PC-3 (cell line): ENCODE data around the gene NOA1. TPM values are rescaled to one million over a fixed set of nuclear protein-coding genes. Genes with fewer than 3 reads are reported as not detected.

ENCODE experiments used
- ATAC-seq: fragments of 200-7000 bp; cut with Tn5 transposase; 2 replicates; pipeline ENCODE4 v1.9.1; 2020; ENCODE audit warnings: mild to moderate bottlenecking, moderate library complexity
- BruUV-seq: library from RNA; stranded (reverse); fragments of 400-500 nt; replicated peaks from 2 replicates; lab custom pipeline; 2021; lab: Mats Ljungman, UMichigan
- CTCF ChIA-PET: fragments of 300-600 bp; sonication (Branson Sonifier 250); formaldehyde crosslinking; loops from one replicate; lab custom pipeline; 2022; ENCODE audit warnings: antibody characterized with exemption; lab: Charles Lee
- POLR2A ChIA-PET: fragments of 300-600 bp; sonication (Branson Sonifier 250); formaldehyde crosslinking; loops from one replicate; lab custom pipeline; 2022; ENCODE audit warnings: antibody characterized with exemption; ENCODE audit not compliant: unreplicated experiment; lab: Charles Lee
- DNase-seq: peaks from one replicate; pipeline ENCODE4 v3.0.0-alpha.2; 2015
- H2AFZ ChIP-seq: fragments of 300-600 bp; sonication (generic); 2 replicates; pipeline ENCODE4 v1.6.0; 2016; ENCODE audit warnings: antibody characterized with exemption, low read length
- H3F3A ChIP-seq: fragments of 300-600 bp; sonication (generic); one replicate; pipeline ENCODE4 v1.6.0; 2017; ENCODE audit warnings: antibody characterized with exemption, low read length, control low read depth, mild to moderate bottlenecking; ENCODE audit not compliant: unreplicated experiment
- H3K27ac ChIP-seq: fragments of 300-600 bp; sonication (generic); 2 replicates; pipeline ENCODE4 v1.5.1; 2016; ENCODE audit warnings: mild to moderate bottlenecking, low read length
- H3K27me3 ChIP-seq: fragments of 300-600 bp; sonication (generic); 2 replicates; pipeline ENCODE4 v1.6.1; 2016; ENCODE audit warnings: low read length, mixed read lengths
- H3K36me3 ChIP-seq: fragments of 300-600 bp; sonication (generic); 2 replicates; pipeline ENCODE4 v1.6.1; 2016; ENCODE audit warnings: low read depth, mixed run types, low read length, mixed read lengths
- H3K4me1 ChIP-seq: fragments of 300-600 bp; sonication (generic); 2 replicates; pipeline ENCODE4 v1.5.1; 2016; ENCODE audit warnings: low read length; ENCODE audit not compliant: insufficient read depth
- H3K4me2 ChIP-seq: fragments of 300-600 bp; sonication (generic); 2 replicates; pipeline ENCODE4 v1.6.0; 2016; ENCODE audit warnings: low read length
- H3K4me3 ChIP-seq: fragments of 300-600 bp; sonication (generic); 2 replicates; pipeline ENCODE4 v1.5.1; 2016; ENCODE audit warnings: mild to moderate bottlenecking, low read length, mixed read lengths
- H3K79me2 ChIP-seq: fragments of 300-600 bp; sonication (generic); 2 replicates; pipeline ENCODE4 v1.6.1; 2017; ENCODE audit warnings: low read length, mixed read lengths
- H3K9ac ChIP-seq: fragments of 300-600 bp; sonication (generic); 2 replicates; pipeline ENCODE4 v1.6.0; 2016; ENCODE audit warnings: mild to moderate bottlenecking, low read length
- H3K9me2 ChIP-seq: fragments of 300-600 bp; sonication (generic); replicated peaks from 2 replicates; pipeline ENCODE4 v1.6.1; 2016; ENCODE audit warnings: mixed run types, low read length, mixed read lengths
- H3K9me3 ChIP-seq: fragments of 300-600 bp; sonication (generic); 2 replicates; pipeline ENCODE4 v1.6.1; 2016; ENCODE audit warnings: low read length, mixed read lengths
- H4K20me1 ChIP-seq: fragments of 300-600 bp; sonication (generic); 2 replicates; pipeline ENCODE4 v1.6.1; 2016; ENCODE audit warnings: low read length, mixed read lengths
- CTCF ChIP-seq: fragments of 300-600 bp; sonication (generic); conservative IDR thresholded peaks from 2 replicates; pipeline ENCODE4 v1.5.1; 2017; ENCODE audit warnings: antibody characterized with exemption, low read depth, mild to moderate bottlenecking, low read length
- EZH2 ChIP-seq: fragments of 300-600 bp; sonication (generic); IDR thresholded peaks from one replicate; pipeline ENCODE4 v1.6.1; 2017; ENCODE audit warnings: antibody characterized with exemption, mild to moderate bottlenecking, low read length; ENCODE audit not compliant: unreplicated experiment
- EZH2phosphoT487 ChIP-seq: fragments of 300-600 bp; sonication (generic); IDR thresholded peaks from 2 replicates; pipeline ENCODE4 v1.6.1; 2018; ENCODE audit warnings: mild to moderate bottlenecking, antibody characterized with exemption, low read length, borderline replicate concordance
- intact Hi-C: fragments of 100-400 bp; cut with micrococcal nuclease; formaldehyde crosslinking; loops from 2 replicates; pipeline ENCODE4 v1.9.0; 2023
- total RNA-seq: library from RNA; depleted of rRNA; stranded (reverse); fragments of >200 nt; gene quantifications from 2 replicates; pipeline ENCODE4 v1.2.3, GENCODE V29; 2014

Gene NOA1
- total RNA-seq, 1 experiment from 2014 or later: 33.1 TPM

GRCh38 chr4:56976837-56977320 lies 527 bp downstream of the NOA1 start:
- Histone ChIP-seq H3K27me3 (no peaks in the 10 kb centered on the region), H3K27ac (peak overlapping the region; percentile 56), H3K79me2 (peaks cover 88% of the 10 kb centered on the region), H3K9ac (peak overlapping the region; percentile 92), H4K20me1 (peaks cover 40% of the 10 kb centered on the region), H3K4me2 (peak overlapping the region; percentile 93), H3K9me2 (no peaks in the 10 kb centered on the region), H2AFZ (peak overlapping the region; percentile 88), H3K9me3 (peaks cover 11% of the 10 kb centered on the region; the same call in 1 of the 2 replicates), H3F3A (no peaks in the 10 kb centered on the region), H3K4me1 (peaks cover 28% of the 10 kb centered on the region), H3K36me3 (peaks cover 33% of the 10 kb centered on the region), H3K4me3 (peak overlapping the region; percentile 79)
- POLR2A ChIA-PET: interaction anchor here (0.6 to 0.7 kb wide), 2 partner anchors 510 to 1667 kb away, joined by 4 to 9 read pairs; no protein-coding TSS in a partner anchor
- intact Hi-C loops: loop anchor here (1.0 to 5.0 kb wide), 4 partner anchors 16 to 540 kb away; partner anchors contain the start of genes PAICS and PPAT
- BruUV-seq: no TSS peak
- CTCF ChIA-PET: interaction anchor here (0.6 kb wide), 1 partner anchor 19 kb away, joined by 6 read pairs; no protein-coding TSS in a partner anchor
- TF ChIP-seq EZH2phosphoT487 (no peak), EZH2 (no peak), CTCF (peak; percentile 43)
- ATAC-seq (peak; percentile 65), DNase-seq (peak; percentile 76)

- peak overlapping the region; percentile 93 for H3K4me2 ChIP-seq
- H3K36me3 ChIP-seq: peaks cover 34% of the 10 kb centered on the region
- ChIA-PET POLR2A (interaction anchor here (0.5 kb wide), 1 partner anchor 104 kb away, joined by 3 read pairs; no protein-coding TSS in a partner anchor), CTCF (interaction anchor here (0.6 kb wide), 1 partner anchor 19 kb away, joined by 6 read pairs; no protein-coding TSS in a partner anchor)
- peaks cover 11% of the 10 kb centered on the region; the same call in 1 of the 2 replicates for H3K9me3 ChIP-seq
- intact Hi-C loops: loop anchor here (1.0 to 5.0 kb wide), 4 partner anchors 16 to 539 kb away; partner anchors contain the start of genes PAICS and PPAT
- H2AFZ ChIP-seq: peak overlapping the region; percentile 88; the same call in 1 of the 2 replicates
- peaks cover 22% of the 10 kb centered on the region for H3K4me1 ChIP-seq
- no peaks in the 10 kb centered on the region for H3K9me2 ChIP-seq
- ATAC-seq (peak; percentile 5), DNase-seq (no peak)
- BruUV-seq: no TSS peak
- peak overlapping the region; percentile 79 for H3K4me3 ChIP-seq
- TF ChIP-seq EZH2phosphoT487 (no peak), EZH2 (no peak), CTCF (no peak)
- no peaks in the 10 kb centered on the region for H3K27me3 ChIP-seq
- peaks cover 35% of the 10 kb centered on the region for H4K20me1 ChIP-seq
- H3K27ac ChIP-seq: no peak overlapping the region
- H3K79me2 ChIP-seq: peaks cover 83% of the 10 kb centered on the region
- H3F3A ChIP-seq: no peaks in the 10 kb centered on the region
- H3K9ac ChIP-seq: peak overlapping the region; percentile 92
Observed at GRCh38 chr4:56976283-56976836, 1.0 kb downstream of the NOA1 start.
